ENCODE measurements around the gene ZBED6.

- TF ChIP-seq TCF4 (CRISPR knock-in tag; IDR thresholded peaks at IDR 0.05; ENCODE audit: borderline replicate concordance) (no peak), ARNTL (CRISPR knock-in tag; IDR thresholded peaks at IDR 0.05; ENCODE audit: borderline replicate concordance, low read depth) (no peak), ZFP30 (CRISPR knock-in tag; IDR thresholded peaks at IDR 0.05) (no peak), SNAI2 (CRISPR knock-in tag; IDR thresholded peaks at IDR 0.05) (no peak), ZC3H10 (CRISPR knock-in tag; IDR thresholded peaks at IDR 0.05) (no peak), PPARA (CRISPR knock-in tag; IDR thresholded peaks at IDR 0.05; ENCODE audit: borderline replicate concordance) (no peak), TOX (CRISPR knock-in tag; IDR thresholded peaks at IDR 0.05; ENCODE audit: borderline replicate concordance) (no peak), PATZ1 (CRISPR knock-in tag; IDR thresholded peaks at IDR 0.05; ENCODE audit: borderline replicate concordance) (no peak), ZNF8 (CRISPR knock-in tag; IDR thresholded peaks at IDR 0.05) (no peak), BACH2 (CRISPR knock-in tag; IDR thresholded peaks at IDR 0.05; ENCODE audit: borderline replicate concordance) (no peak)
- TF ChIP-seq, protein P1, sequence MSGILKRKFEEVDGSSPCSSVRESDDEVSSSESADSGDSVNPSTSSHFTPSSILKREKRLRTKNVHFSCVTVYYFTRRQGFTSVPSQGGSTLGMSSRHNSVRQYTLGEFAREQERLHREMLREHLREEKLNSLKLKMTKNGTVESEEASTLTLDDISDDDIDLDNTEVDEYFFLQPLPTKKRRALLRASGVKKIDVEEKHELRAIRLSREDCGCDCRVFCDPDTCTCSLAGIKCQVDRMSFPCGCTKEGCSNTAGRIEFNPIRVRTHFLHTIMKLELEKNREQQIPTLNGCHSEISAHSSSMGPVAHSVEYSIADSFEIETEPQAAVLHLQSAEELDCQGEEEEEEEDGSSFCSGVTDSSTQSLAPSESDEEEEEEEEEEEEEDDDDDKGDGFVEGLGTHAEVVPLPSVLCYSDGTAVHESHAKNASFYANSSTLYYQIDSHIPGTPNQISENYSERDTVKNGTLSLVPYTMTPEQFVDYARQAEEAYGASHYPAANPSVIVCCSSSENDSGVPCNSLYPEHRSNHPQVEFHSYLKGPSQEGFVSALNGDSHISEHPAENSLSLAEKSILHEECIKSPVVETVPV (CRISPR knock-in tag; IDR thresholded peaks at IDR 0.05): no peak
These were observed 22.6 kb upstream of the ZBED6 start for GRCh38 chr1:203772836-203773235.
